K562 (cell line): ENCODE measurements around the gene HPN.

ENCODE experiments used
- AFF4 ChIP-seq: sonication (generic); formaldehyde crosslinking; IDR thresholded peaks from 2 replicates; pipeline ENCODE4 v1.8.0; 2023; ENCODE audit warnings: mild to moderate bottlenecking, missing genetic modification reagents
- CTCF ChIP-seq, 3 experiments: IDR thresholded peaks in 2 of 3; conservative IDR thresholded peaks in 1 of 3; 2 replicates each; pipeline ENCODE4 v1.5.1; 2011 to 2012; ENCODE audit warnings: low read length in 3 of 3, mild to moderate bottlenecking in 3 of 3, control low read depth in 2 of 3, improper control_type of control experiment in 1 of 3, inconsistent platforms in 1 of 3, low read depth in 1 of 3, mixed read lengths in 1 of 3, moderate library complexity in 1 of 3; ENCODE audit not compliant: insufficient read depth in 2 of 3
- E2F6 ChIP-seq, 2 experiments: IDR thresholded peaks; 2 replicates each; pipeline ENCODE4 v1.6.1; 2011; ENCODE audit warnings: borderline replicate concordance in 1 of 2, control low read depth in 1 of 2, low read depth in 1 of 2, low read length in 1 of 2, mild to moderate bottlenecking in 1 of 2, mixed read lengths in 1 of 2, moderate library complexity in 1 of 2; ENCODE audit not compliant: insufficient read depth in 1 of 2, insufficient read length in 1 of 2, poor library complexity in 1 of 2, severe bottlenecking in 1 of 2; ENCODE audit errors: extremely low read depth in 1 of 2
- ELF2 ChIP-seq: fragments of 250-450 bp; sonication (Bioruptor Pico); IDR thresholded peaks from 2 replicates; pipeline ENCODE4 v1.5.0; 2021; ENCODE audit warnings: mild to moderate bottlenecking
- MYC ChIP-seq, 2 experiments: fragments of 250-450 bp in 1 of 2; sonication (Bioruptor Pico) in 1 of 2; IDR thresholded peaks; 2 replicates each; pipeline versions ENCODE4 v1.5.1 to v1.6.1; 2012 to 2021; ENCODE audit warnings: low read depth in 2 of 2, borderline replicate concordance in 1 of 2, improper control_type of control experiment in 1 of 2, low read length in 1 of 2, mild to moderate bottlenecking in 1 of 2, moderate library complexity in 1 of 2
- RNF2 ChIP-seq: sonication (generic); IDR thresholded peaks from 2 replicates; pipeline ENCODE4 v1.6.1; 2016
- TRIM25 ChIP-seq: fragments of 450-650 bp; IDR thresholded peaks from 2 replicates; pipeline ENCODE4 v1.7.0; 2016; ENCODE audit warnings: borderline replicate concordance
- ZBTB33 ChIP-seq: sonication (generic); formaldehyde crosslinking; IDR thresholded peaks from 2 replicates; pipeline ENCODE4 v1.8.1; 2023; ENCODE audit warnings: mild to moderate bottlenecking, missing genetic modification reagents

GRCh38 chr19:35076026-35076370 is 34.5 kb downstream of the HPN start:
- TF ChIP-seq ELF2 (CRISPR knock-in tag) (no peak), TRIM25 (no peak), AFF4 (CRISPR knock-in tag) (no peak), ZBTB33 (no peak), E2F6 (IDR thresholded peaks at IDR 0.05; ENCODE audit: borderline replicate concordance in 1 of 2, extremely low read depth in 1 of 2, insufficient read depth in 1 of 2, insufficient read length in 1 of 2, low read depth in 1 of 2, low read length in 1 of 2, poor library complexity in 1 of 2, severe bottlenecking in 1 of 2) (no peak), RNF2 (no peak), CTCF (IDR thresholded peaks at IDR 0.05 in 2 of 3, conservative IDR thresholded peaks at IDR 0.05 in 1 of 3; ENCODE audit: insufficient read depth in 2 of 3, low read depth in 1 of 3, low read length in 3 of 3) (no peak), MYC (IDR thresholded peaks at IDR 0.05; ENCODE audit: low read depth, low read length) (no peak), MYC (CRISPR knock-in tag; IDR thresholded peaks at IDR 0.05; ENCODE audit: borderline replicate concordance, low read depth) (no peak)
